Uterus (tissue), 2 donors: ENCODE results near the gene GET3.

Source experiments
- POLR2A ChIP-seq, 2 donors: fragments of 450-650 bp; IDR thresholded peaks; one replicate each; pipeline ENCODE4 v1.6.1; 2016; ENCODE audit warnings: antibody characterized with exemption in 2 of 2, mild to moderate bottlenecking in 1 of 2, moderate library complexity in 1 of 2
- TF ChIP-seq, protein P1 (sequence below), 4 experiments: fragments of 200-600 bp in 2 of 4; fragments of 450-650 bp in 2 of 4; sonication (generic) in 2 of 4; IDR thresholded peaks; one replicate each; pipeline ENCODE4 v1.5.1; 2016 to 2019; ENCODE audit warnings: antibody characterized with exemption in 4 of 4, mild to moderate bottlenecking in 2 of 4, moderate library complexity in 1 of 4

DNA sequence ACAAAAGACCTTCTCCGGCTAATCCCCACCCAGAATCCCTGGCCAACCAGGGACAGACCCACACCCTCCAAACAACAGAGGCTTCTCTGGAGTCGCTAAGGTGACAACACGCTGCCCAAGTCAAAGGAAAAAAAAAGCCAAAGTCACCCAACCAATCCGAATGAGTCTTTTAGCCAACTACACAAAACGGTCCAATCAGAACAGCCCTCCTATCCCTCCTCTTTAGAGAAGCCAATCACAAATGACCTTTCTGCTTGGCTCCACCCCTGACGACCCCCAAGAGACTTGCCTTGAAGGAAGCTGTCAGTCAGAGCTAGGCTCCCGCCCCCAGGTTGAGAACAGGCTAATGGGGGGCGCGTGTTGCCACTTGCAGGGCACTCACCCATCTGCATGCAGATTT lies 34.3 kb upstream of the GET3 start:
- TF ChIP-seq, protein P1, sequence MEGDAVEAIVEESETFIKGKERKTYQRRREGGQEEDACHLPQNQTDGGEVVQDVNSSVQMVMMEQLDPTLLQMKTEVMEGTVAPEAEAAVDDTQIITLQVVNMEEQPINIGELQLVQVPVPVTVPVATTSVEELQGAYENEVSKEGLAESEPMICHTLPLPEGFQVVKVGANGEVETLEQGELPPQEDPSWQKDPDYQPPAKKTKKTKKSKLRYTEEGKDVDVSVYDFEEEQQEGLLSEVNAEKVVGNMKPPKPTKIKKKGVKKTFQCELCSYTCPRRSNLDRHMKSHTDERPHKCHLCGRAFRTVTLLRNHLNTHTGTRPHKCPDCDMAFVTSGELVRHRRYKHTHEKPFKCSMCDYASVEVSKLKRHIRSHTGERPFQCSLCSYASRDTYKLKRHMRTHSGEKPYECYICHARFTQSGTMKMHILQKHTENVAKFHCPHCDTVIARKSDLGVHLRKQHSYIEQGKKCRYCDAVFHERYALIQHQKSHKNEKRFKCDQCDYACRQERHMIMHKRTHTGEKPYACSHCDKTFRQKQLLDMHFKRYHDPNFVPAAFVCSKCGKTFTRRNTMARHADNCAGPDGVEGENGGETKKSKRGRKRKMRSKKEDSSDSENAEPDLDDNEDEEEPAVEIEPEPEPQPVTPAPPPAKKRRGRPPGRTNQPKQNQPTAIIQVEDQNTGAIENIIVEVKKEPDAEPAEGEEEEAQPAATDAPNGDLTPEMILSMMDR (IDR thresholded peaks at IDR 0.05): no peak
- no peak for TF ChIP-seq POLR2A (IDR thresholded peaks at IDR 0.05)
